Thymus (tissue), 11 donors: ENCODE data around the gene VSIG2. TPM values are rescaled to one million over a fixed set of nuclear protein-coding genes. Genes with fewer than 3 reads are reported as not detected.
A peak's percentile ranks its signal among the peaks of the same experiment; 100 is the strongest.
"Not testable (repeated sequence)": the region's sequence is repeated elsewhere in the genome, so short reads cannot be mapped to it uniquely, and the experiment has no call there.

Source experiments
- DNase-seq, 9 donors: peaks; one replicate each; pipeline ENCODE4 v3.0.0-alpha.2; 2013; ENCODE audit warnings: low spot score in 9 of 9, low read depth in 6 of 9, missing footprints in 1 of 9
- H3K27ac ChIP-seq, 2 donors: one replicate each; pipeline ENCODE4 v1.5.1; 2013; ENCODE audit warnings: control low read depth in 1 of 2, low read depth in 1 of 2, low read length in 1 of 2, mild to moderate bottlenecking in 1 of 2, moderate library complexity in 1 of 2
- H3K27me3 ChIP-seq, 2 donors: one replicate each; pipeline ENCODE4 v1.5.1; 2013; ENCODE audit warnings: low read length in 1 of 2; ENCODE audit not compliant: control insufficient read depth in 2 of 2, insufficient read depth in 1 of 2
- H3K36me3 ChIP-seq, 2 donors: one replicate each; pipeline ENCODE4 v1.5.1; 2013; ENCODE audit warnings: low read length in 1 of 2, mild to moderate bottlenecking in 1 of 2, moderate library complexity in 1 of 2; ENCODE audit not compliant: control insufficient read depth in 2 of 2, insufficient read depth in 2 of 2
- H3K4me1 ChIP-seq, 2 donors: one replicate each; pipeline ENCODE4 v1.5.1; 2013; ENCODE audit warnings: low read length in 2 of 2; ENCODE audit not compliant: control insufficient read depth in 2 of 2, insufficient read depth in 2 of 2
- H3K4me3 ChIP-seq, 2 donors: one replicate each; pipeline ENCODE4 v1.5.1; 2013; ENCODE audit warnings: low read length in 2 of 2, control low read depth in 1 of 2, mild to moderate bottlenecking in 1 of 2
- H3K9me3 ChIP-seq, 2 donors: one replicate each; pipeline ENCODE4 v1.5.1; 2013; ENCODE audit warnings: low read length in 1 of 2, mild to moderate bottlenecking in 1 of 2; ENCODE audit not compliant: control insufficient read depth in 2 of 2, insufficient read depth in 1 of 2
- WGBS: extraction: QIAGEN DNeasy Blood & Tissue Kit; methylation state at CpG from one replicate; pipeline ENCODE4 v1.1.7; 2013; 5-methylcytosine and 5-hydroxymethylcytosine counted together
- polyA plus RNA-seq: library from polyadenylated mRNA; stranded (reverse); fragments of 200-250 nt; gene quantifications from one replicate; pipeline ENCODE4 v1.2.3, GENCODE V29; 2013
- total RNA-seq: library from RNA; stranded (reverse); fragments of 120-200 nt; gene quantifications from one replicate; pipeline ENCODE4 v1.2.4, GENCODE V29; 2013
- donor health status: healthy.

Gene VSIG2
- total and polyA plus RNA-seq, 2 donors: 0.14 to 0.80 TPM

- Histone ChIP-seq H3K4me1 (no peaks in the 10 kb centered on the region), H3K27ac (no peak overlapping the region), H3K4me3 (no peak overlapping the region), H3K27me3 (no peaks in the 10 kb centered on the region), H3K9me3 (no peaks in the 10 kb centered on the region), H3K36me3 (no peaks in the 10 kb centered on the region)
- WGBS: 86% methylated on average over 4 of the region's 4 CpGs
- DNase-seq: no peak
Observed at GRCh38 chr11:124791626-124792341, 39.7 kb upstream of the VSIG2 start.

DNA sequence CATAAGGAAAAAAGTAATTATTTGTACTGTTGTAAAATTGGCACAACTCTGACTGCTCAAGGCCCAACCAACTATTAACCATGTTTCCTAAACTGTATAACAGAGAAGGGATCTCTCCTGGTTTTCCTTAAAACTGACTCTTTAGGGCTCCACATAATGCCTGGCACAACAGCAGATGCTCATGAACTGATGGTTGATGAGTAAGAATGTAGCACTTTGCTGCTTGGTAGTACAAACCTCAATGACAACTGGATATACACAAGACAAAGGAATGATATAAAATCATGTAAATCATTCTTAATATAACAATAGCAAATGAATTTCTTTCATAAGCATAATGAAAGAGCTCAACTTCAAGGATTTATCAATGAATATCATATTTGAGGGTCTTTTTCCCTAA lies 36.5 kb upstream of the VSIG2 start:
- no peaks in the 10 kb centered on the region for H3K36me3 ChIP-seq
- no peak overlapping the region for H3K4me3 ChIP-seq
- H3K4me1 ChIP-seq: no peaks in the 10 kb centered on the region
- no peak for DNase-seq
- no peaks in the 10 kb centered on the region for H3K9me3 ChIP-seq
- no peak overlapping the region for H3K27ac ChIP-seq
- no peaks in the 10 kb centered on the region for H3K27me3 ChIP-seq

DNA sequence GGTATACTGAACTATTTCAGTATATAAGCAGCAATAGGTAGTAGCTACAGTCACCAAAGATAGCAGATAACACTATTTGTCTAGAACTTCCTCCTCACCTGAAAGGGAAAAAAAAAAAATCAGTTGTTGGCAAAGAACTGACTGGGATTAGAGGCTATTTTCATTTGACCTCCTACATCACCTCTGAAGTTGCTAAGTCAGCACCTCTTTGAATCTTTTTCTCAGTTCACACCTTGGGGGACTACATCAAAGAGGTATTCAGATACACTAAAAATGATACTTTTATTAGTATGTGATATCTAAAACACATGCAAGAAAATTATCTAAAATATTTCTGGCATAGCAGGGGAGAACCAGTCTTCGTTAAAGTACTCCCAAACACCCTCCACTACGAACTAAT lies 32.0 kb upstream of the VSIG2 start:
- Histone ChIP-seq H3K27ac (no peak overlapping the region), H3K4me1 (no peaks in the 10 kb centered on the region), H3K4me3 (no peak overlapping the region), H3K9me3 (no peaks in the 10 kb centered on the region), H3K27me3 (no peaks in the 10 kb centered on the region), H3K36me3 (no peaks in the 10 kb centered on the region)
- WGBS: 96% methylated on average over 2 of the region's 2 CpGs
- no peak for DNase-seq

DNA sequence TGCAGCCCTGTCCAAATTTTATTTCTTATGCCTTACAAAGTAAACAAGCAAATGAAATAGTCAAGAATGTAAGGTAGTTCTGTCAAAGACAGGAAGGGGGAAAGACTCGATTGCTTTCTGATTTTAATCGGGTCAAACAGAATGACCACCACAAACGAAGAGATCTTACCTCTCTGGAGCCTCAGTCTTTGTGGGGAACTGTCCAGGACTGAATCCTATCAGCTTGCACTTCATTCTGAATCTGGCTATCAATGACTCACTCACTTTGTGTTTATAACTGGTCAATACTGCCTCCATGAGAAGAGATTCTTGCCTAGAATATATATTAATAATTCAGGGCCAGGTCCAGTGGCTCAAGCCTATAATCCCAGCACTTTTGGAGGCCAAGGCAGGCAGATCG lies 30.9 kb upstream of the VSIG2 start:
- Histone ChIP-seq H3K4me1 (no peaks in the 10 kb centered on the region), H3K27ac (no peak overlapping the region), H3K36me3 (no peaks in the 10 kb centered on the region), H3K4me3 (no peak overlapping the region), H3K27me3 (no peaks in the 10 kb centered on the region), H3K9me3 (no peaks in the 10 kb centered on the region)
- DNase-seq: no peak
- 98% methylated on average over 4 of the region's 4 CpGs for WGBS

- Histone ChIP-seq H3K36me3 (no peaks in the 10 kb centered on the region), H3K9me3 (no peaks in the 10 kb centered on the region), H3K4me1 (no peaks in the 10 kb centered on the region), H3K27ac (no peak overlapping the region), H3K27me3 (no peaks in the 10 kb centered on the region), H3K4me3 (no peak overlapping the region)
- 96% methylated on average over 1 of the region's 1 CpG for WGBS
- DNase-seq: no peak
Observed at GRCh38 chr11:124779568-124779967, 27.5 kb upstream of the VSIG2 start.

- H3K27ac ChIP-seq: no peak overlapping the region
- 94% methylated on average over 2 of the region's 2 CpGs for WGBS
- no peaks in the 10 kb centered on the region for H3K9me3 ChIP-seq
- no peak overlapping the region for H3K4me3 ChIP-seq
- no peaks in the 10 kb centered on the region for H3K36me3 ChIP-seq
- no peak for DNase-seq
- H3K27me3 ChIP-seq: no peaks in the 10 kb centered on the region
- no peaks in the 10 kb centered on the region for H3K4me1 ChIP-seq
Observed at GRCh38 chr11:124778281-124778680, 26.2 kb upstream of the VSIG2 start.

DNA sequence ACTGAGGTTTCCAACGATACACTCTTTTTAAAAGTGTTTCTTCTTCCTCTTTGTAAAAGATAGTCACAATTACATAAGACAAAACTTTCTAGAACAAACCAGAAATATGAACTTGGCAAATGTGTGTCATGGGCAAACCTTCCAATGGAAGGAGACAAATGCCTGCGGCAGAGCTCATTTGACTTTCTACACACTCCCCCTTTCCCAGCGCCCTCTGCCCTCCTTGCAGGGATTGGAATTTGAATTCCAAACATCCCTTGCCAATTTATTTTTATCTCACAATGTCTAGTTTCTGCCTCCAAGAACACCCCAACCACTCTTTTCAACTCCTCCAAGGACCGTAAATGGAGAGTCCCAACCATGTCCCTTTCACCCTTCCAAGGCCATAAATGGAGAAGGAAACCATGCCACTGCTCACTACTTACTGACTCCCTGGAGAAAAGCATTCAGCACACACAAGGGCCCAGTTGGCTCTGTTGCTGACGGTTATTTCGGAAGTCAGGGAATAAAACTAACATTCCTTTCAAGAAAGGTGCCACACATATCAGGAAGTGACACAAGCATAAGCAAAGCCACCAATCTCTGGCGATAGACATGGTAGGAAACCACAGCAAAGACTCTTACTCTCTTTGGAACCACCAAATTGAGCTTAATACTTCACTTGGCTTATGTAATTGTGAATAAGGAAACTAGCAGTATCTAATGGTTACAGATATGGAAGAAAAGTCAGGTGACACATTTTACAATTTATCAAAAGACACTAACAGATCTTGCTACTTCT lies 25.0 kb upstream of the VSIG2 start:
- H3K27ac ChIP-seq: no peak overlapping the region
- H3K27me3 ChIP-seq: no peaks in the 10 kb centered on the region
- H3K4me1 ChIP-seq: no peaks in the 10 kb centered on the region
- no peaks in the 10 kb centered on the region for H3K9me3 ChIP-seq
- H3K4me3 ChIP-seq: no peak overlapping the region
- WGBS: 74% methylated on average over 7 of the region's 7 CpGs
- DNase-seq: peak in 1 of 9 donors; percentile 21
- peaks cover 0 to 2% of the 10 kb centered on the region in 2 donors for H3K36me3 ChIP-seq

- WGBS: 97% methylated on average over 6 of the region's 6 CpGs
- H3K9me3 ChIP-seq, DNase-seq, H3K27ac ChIP-seq, H3K27me3 ChIP-seq, H3K4me1 ChIP-seq, H3K4me3 ChIP-seq: not testable (repeated sequence)
- H3K36me3 ChIP-seq: peaks cover 3 to 18% of the 10 kb centered on the region in 2 donors
Observed at GRCh38 chr11:124770959-124771358, 18.9 kb upstream of the VSIG2 start.
